ENCODE results near the gene CDCA3. TPM values are rescaled to one million over a fixed set of nuclear protein-coding genes. Genes with fewer than 3 reads are reported as not detected.

Gene CDCA3
- total RNA-seq, 2 experiments from 2014 or later = 87.8 to 99.7 TPM

- Mint-ChIP-seq H3K27me3 (peaks cover 7% of the 10 kb centered on the region), H3K27ac (no peak overlapping the region), H3K9me3 (ENCODE audit: low read depth) (no peaks in the 10 kb centered on the region), H3K4me1 (peaks cover 13% of the 10 kb centered on the region), H3K4me3 (no peak overlapping the region), H3K36me3 (ENCODE audit: low read depth) (no peaks in the 10 kb centered on the region)
- ChIA-PET POLR2A (interaction anchor here (0.6 to 0.8 kb wide), 2 partner anchors 11 to 24 kb away, joined by 3 read pairs; no protein-coding TSS in a partner anchor), CTCF (interaction anchor here (0.5 to 6.0 kb wide), 15 partner anchors 9 to 234 kb away, joined by 3 to 55 read pairs (median 3); partner anchors contain the start of genes CDCA3, GPR162, MLF2 and SPSB2)
- intact Hi-C loops (cut with DNase I, micrococcal nuclease) = no loop called here
- no peak for ATAC-seq
- DNase-seq = no peak
Observed at GRCh38 chr12:6833189-6833890, 17.7 kb downstream of the CDCA3 start.

- Mint-ChIP-seq H3K4me1 (peaks cover 21% of the 10 kb centered on the region), H3K27me3 (peaks cover 14% of the 10 kb centered on the region), H3K36me3 (ENCODE audit: low read depth) (no peaks in the 10 kb centered on the region), H3K4me3 (no peak overlapping the region), H3K9me3 (ENCODE audit: low read depth) (no peaks in the 10 kb centered on the region), H3K27ac (no peak overlapping the region)
- ATAC-seq (no peak), DNase-seq (no peak)
- intact Hi-C loops (cut with DNase I, micrococcal nuclease) = no loop called here
- CTCF ChIA-PET = interaction anchor here (0.9 to 6.0 kb wide), 7 partner anchors 9 to 209 kb away, joined by 3 to 55 read pairs (median 5); partner anchors contain the start of genes GPR162, MLF2 and ZNF384
- POLR2A ChIA-PET = no interaction called here
Observed at GRCh38 chr12:6832125-6832524, 19.0 kb downstream of the CDCA3 start.

GRCh38 chr12:6831450-6831995 lies 19.6 kb downstream of the CDCA3 start:
- no peak for ATAC-seq
- Mint-ChIP-seq H3K27ac (no peak overlapping the region), H3K27me3 (peaks cover 14% of the 10 kb centered on the region), H3K4me3 (no peak overlapping the region), H3K9me3 (ENCODE audit: low read depth) (no peaks in the 10 kb centered on the region), H3K36me3 (ENCODE audit: low read depth) (no peaks in the 10 kb centered on the region), H3K4me1 (peaks cover 21% of the 10 kb centered on the region)
- DNase-seq = no peak
- ChIA-PET CTCF (interaction anchor here (0.9 to 6.0 kb wide), 6 partner anchors 8 to 65 kb away, joined by 3 to 55 read pairs (median 4); partner anchors contain the start of gene GPR162), POLR2A (interaction anchor here (0.6 kb wide), 1 partner anchor 161 kb away, joined by 3 read pairs; no protein-coding TSS in a partner anchor)
- intact Hi-C loops (cut with DNase I, micrococcal nuclease) = no loop called here

GRCh38 chr12:6830999-6831398 lies 20.1 kb downstream of the CDCA3 start:
- H3K4me3 Mint-ChIP-seq = no peak overlapping the region
- peaks cover 21% of the 10 kb centered on the region for H3K4me1 Mint-ChIP-seq
- CTCF ChIA-PET = interaction anchor here (0.5 to 6.0 kb wide), 9 partner anchors 8 to 166 kb away, joined by 3 to 55 read pairs (median 3); partner anchors contain the start of genes CDCA3 and GPR162
- H3K27ac Mint-ChIP-seq = no peak overlapping the region
- no peak for ATAC-seq
- intact Hi-C loops (cut with DNase I, micrococcal nuclease) = no loop called here
- POLR2A ChIA-PET = interaction anchor here (0.6 kb wide), 2 partner anchors 11 to 161 kb away, joined by 3 read pairs; no protein-coding TSS in a partner anchor
- no peaks in the 10 kb centered on the region for H3K36me3 Mint-ChIP-seq (ENCODE audit: low read depth)
- H3K27me3 Mint-ChIP-seq = peaks cover 17% of the 10 kb centered on the region
- no peak for DNase-seq
- H3K9me3 Mint-ChIP-seq (ENCODE audit: low read depth) = no peaks in the 10 kb centered on the region

- H3K4me3 Mint-ChIP-seq = no peak overlapping the region
- no peak for DNase-seq
- CTCF ChIA-PET = interaction anchor here (0.5 to 6.0 kb wide), 10 partner anchors 7 to 219 kb away, joined by 3 to 55 read pairs (median 3); partner anchors contain the start of genes CDCA3 and GPR162
- no peak overlapping the region for H3K27ac Mint-ChIP-seq
- no peaks in the 10 kb centered on the region for H3K36me3 Mint-ChIP-seq (ENCODE audit: low read depth)
- H3K27me3 Mint-ChIP-seq = peaks cover 19% of the 10 kb centered on the region
- H3K4me1 Mint-ChIP-seq = peaks cover 23% of the 10 kb centered on the region
- H3K9me3 Mint-ChIP-seq (ENCODE audit: low read depth) = no peaks in the 10 kb centered on the region
- intact Hi-C loops (cut with DNase I, micrococcal nuclease) = no loop called here
- POLR2A ChIA-PET = interaction anchor here (0.6 to 1.1 kb wide), 2 partner anchors 10 to 50 kb away, joined by 3 to 4 read pairs; no protein-coding TSS in a partner anchor
- no peak for ATAC-seq
Observed at GRCh38 chr12:6830286-6830890, 20.7 kb downstream of the CDCA3 start.

GRCh38 chr12:6829536-6830220 lies 21.4 kb downstream of the CDCA3 start:
- DNase-seq (peak; percentile 33), ATAC-seq (no peak)
- CTCF ChIA-PET = interaction anchor here (0.6 to 6.3 kb wide), 8 partner anchors 22 to 219 kb away, joined by 3 to 54 read pairs (median 3); partner anchors contain the start of genes CDCA3 and MLF2
- POLR2A ChIA-PET = interaction anchor here (0.6 to 1.1 kb wide), 2 partner anchors 49 to 106 kb away, joined by 3 to 4 read pairs; partner anchors contain the start of gene COPS7A
- Mint-ChIP-seq H3K36me3 (ENCODE audit: low read depth) (no peaks in the 10 kb centered on the region), H3K4me3 (peak overlapping the region; percentile 77), H3K9me3 (ENCODE audit: low read depth) (no peaks in the 10 kb centered on the region), H3K27me3 (peaks cover 26% of the 10 kb centered on the region), H3K4me1 (peaks cover 24% of the 10 kb centered on the region), H3K27ac (no peak overlapping the region)
- intact Hi-C loops (cut with DNase I, micrococcal nuclease) = loop anchor here in 1 of 2 experiments (5.0 kb wide), 2 partner anchors 37 to 222 kb away; partner anchors contain the start of gene CHD4

- Mint-ChIP-seq H3K4me1 (peaks cover 22% of the 10 kb centered on the region), H3K4me3 (peak overlapping the region; percentile 77), H3K27ac (peak overlapping the region; percentile 74), H3K36me3 (ENCODE audit: low read depth) (no peaks in the 10 kb centered on the region), H3K27me3 (peaks cover 28% of the 10 kb centered on the region), H3K9me3 (ENCODE audit: low read depth) (no peaks in the 10 kb centered on the region)
- peak; percentile 47 for ATAC-seq
- CTCF ChIA-PET = interaction anchor here (0.6 to 6.3 kb wide), 11 partner anchors 15 to 218 kb away, joined by 3 to 54 read pairs (median 3); partner anchors contain the start of genes CDCA3 and MLF2
- DNase-seq = peak; percentile 59
- POLR2A ChIA-PET = interaction anchor here (0.6 to 1.1 kb wide), 2 partner anchors 48 to 105 kb away, joined by 3 to 4 read pairs; partner anchors contain the start of gene COPS7A
- intact Hi-C loops (cut with DNase I, micrococcal nuclease) = loop anchor here in 1 of 2 experiments (5.0 kb wide), 2 partner anchors 37 to 222 kb away; partner anchors contain the start of gene CHD4
Observed at GRCh38 chr12:6828781-6829535, 22.1 kb downstream of the CDCA3 start.

- intact Hi-C loops (cut with DNase I, micrococcal nuclease) = loop anchor here in 1 of 2 experiments (5.0 kb wide), 2 partner anchors 36 to 221 kb away; partner anchors contain the start of gene CHD4
- ATAC-seq (peak; percentile 21), DNase-seq (peak; percentile 49)
- Mint-ChIP-seq H3K4me1 (peaks cover 22% of the 10 kb centered on the region), H3K27me3 (peaks cover 28% of the 10 kb centered on the region), H3K4me3 (peak within 1 kb of the TSS; percentile 77), H3K27ac (peak within 1 kb of the TSS; percentile 74), H3K9me3 (ENCODE audit: low read depth) (no peaks in the 10 kb centered on the region), H3K36me3 (ENCODE audit: low read depth) (no peaks in the 10 kb centered on the region)
- ChIA-PET POLR2A (interaction anchor here (0.7 kb wide), 1 partner anchor 39 kb away, joined by 4 read pairs; the partner anchor contains the start of gene CD4), CTCF (interaction anchor here (0.7 to 6.3 kb wide), 6 partner anchors 16 to 90 kb away, joined by 3 to 54 read pairs (median 3); partner anchors contain the start of genes CDCA3 and MLF2)
Observed at GRCh38 chr12:6827982-6828780, 22.9 kb downstream of the CDCA3 start, which contains the start of gene P3H3. Gene P3H3, plus strand, starts transcription at chr12:6828407. Its CDS starts 34 bp downstream, at chr12:6828441.

GRCh38 chr12:6827437-6827911 lies 23.6 kb downstream of the CDCA3 start:
- Mint-ChIP-seq H3K9me3 (ENCODE audit: low read depth) (no peaks in the 10 kb centered on the region), H3K4me1 (peaks cover 22% of the 10 kb centered on the region), H3K36me3 (ENCODE audit: low read depth) (no peaks in the 10 kb centered on the region), H3K4me3 (peak overlapping the region; percentile 30), H3K27me3 (peaks cover 33% of the 10 kb centered on the region), H3K27ac (no peak overlapping the region)
- DNase-seq (peak; percentile 80), ATAC-seq (peak; percentile 51)
- intact Hi-C loops (cut with DNase I, micrococcal nuclease) = loop anchor here in 1 of 2 experiments (5.0 kb wide), 2 partner anchors 35 to 220 kb away; partner anchors contain the start of gene CHD4
- ChIA-PET POLR2A (interaction anchor here (0.7 kb wide), 1 partner anchor 38 kb away, joined by 4 read pairs; the partner anchor contains the start of gene CD4), CTCF (interaction anchor here (0.6 to 6.3 kb wide), 3 partner anchors 74 to 98 kb away, joined by 3 to 54 read pairs (median 3); partner anchors contain the start of gene MLF2)

Data from activated CD4-positive, alpha-beta T cell treated with anti-CD3 and anti-CD28 coated beads for 36 hours (primary cell).